GM21786 (cell line): ENCODE results near the gene SPCS3.
"Not testable (repeated sequence)": the region's sequence is repeated elsewhere in the genome, so short reads cannot be mapped to it uniquely, and the experiment has no call there.

Experiments used
- ATAC-seq: cut with Tn5 transposase; IDR thresholded peaks from one replicate; pipeline ENCODE4 v1.9.1; 2021; ENCODE audit not compliant: unreplicated experiment

The SPCS3 gene

GRCh38 chr4:176302283-176303275, 17.2 kb upstream of the SPCS3 start:
- ATAC-seq: no peak

GRCh38 chr4:176303938-176304337, 15.8 kb upstream of the SPCS3 start:
- no peak for ATAC-seq

DNA sequence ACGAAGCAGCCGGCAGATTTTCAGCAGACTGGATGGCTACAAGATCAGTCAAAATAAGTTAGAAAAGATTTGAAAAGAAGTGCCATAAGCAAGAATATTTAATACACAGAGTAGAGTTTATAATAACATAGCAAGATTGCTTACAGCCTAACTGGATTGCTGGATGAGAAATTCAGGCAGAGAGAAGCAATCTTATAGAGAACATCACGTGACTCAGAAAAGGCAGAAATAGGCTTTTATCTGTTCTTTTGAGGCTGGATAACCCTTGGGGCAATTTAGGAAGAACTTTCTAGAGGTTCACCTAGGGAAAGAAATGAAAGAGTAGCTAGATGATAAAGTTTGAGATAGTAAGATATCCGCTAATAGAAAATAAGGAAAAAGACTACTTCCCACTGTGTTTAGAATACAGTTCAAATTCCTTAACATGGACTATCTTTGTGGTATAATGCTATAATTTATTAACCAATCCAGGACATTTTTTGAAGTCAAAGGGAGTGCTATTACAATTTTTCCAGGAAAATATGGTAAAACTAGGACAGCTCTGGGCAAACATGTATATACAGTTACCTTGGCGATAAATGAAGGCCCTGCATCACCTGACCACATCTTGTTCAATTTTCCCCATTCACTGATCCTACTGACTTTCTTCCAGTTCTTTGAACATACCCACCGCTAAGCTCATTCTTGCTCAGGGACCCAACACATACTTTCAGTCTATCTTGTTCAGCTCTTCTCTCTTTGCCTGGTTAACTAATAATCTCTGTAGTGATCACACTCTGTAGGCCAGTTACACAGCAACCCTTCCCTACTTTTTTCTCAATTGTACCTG, 12.7 kb upstream of the SPCS3 start:
- ATAC-seq: no peak

- ATAC-seq: no peak
Measured at GRCh38 chr4:176307666-176307930, 12.2 kb upstream of the SPCS3 start.

DNA sequence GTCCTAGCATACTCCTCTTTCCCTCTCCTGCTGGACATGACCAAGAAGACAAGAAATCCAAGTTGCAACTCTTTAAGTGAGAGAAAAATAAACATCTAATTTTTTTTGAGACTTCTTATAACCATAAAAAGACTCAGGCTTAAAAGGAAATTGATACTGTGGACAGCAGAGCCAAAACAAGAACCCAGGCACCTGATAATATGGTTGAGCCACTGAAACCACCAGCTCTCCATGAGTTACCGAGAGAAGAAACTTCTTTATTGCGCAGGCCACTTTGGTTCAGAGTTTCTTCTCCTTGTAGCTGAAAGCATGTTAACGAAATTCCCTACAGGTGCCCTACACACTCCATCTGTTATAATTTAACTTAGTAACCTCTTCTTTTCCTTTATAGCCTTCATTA, 11.3 kb upstream of the SPCS3 start:
- peak; percentile 50 for ATAC-seq

DNA sequence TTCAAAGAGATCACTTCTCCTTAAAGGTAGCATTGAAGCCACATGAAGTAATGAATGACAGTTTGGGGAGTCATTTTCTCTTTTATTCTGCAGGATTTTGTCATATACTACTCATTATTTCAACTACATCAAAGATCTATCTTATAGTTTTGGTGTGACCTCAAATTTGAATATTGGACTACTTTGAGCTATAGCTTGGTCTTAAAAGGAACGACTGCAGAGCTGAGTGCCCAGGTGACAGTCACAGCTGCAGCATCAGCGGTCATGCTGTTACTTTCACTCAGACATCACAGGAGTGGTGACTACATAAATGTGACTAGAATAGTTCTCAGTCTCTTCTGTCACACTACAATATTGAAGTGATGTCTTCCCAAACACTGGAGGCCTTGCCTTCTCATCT, 10.7 kb upstream of the SPCS3 start:
- peak; percentile 98 for ATAC-seq

- ATAC-seq: no peak
Measured at GRCh38 chr4:176309772-176310171, 10.0 kb upstream of the SPCS3 start.

DNA sequence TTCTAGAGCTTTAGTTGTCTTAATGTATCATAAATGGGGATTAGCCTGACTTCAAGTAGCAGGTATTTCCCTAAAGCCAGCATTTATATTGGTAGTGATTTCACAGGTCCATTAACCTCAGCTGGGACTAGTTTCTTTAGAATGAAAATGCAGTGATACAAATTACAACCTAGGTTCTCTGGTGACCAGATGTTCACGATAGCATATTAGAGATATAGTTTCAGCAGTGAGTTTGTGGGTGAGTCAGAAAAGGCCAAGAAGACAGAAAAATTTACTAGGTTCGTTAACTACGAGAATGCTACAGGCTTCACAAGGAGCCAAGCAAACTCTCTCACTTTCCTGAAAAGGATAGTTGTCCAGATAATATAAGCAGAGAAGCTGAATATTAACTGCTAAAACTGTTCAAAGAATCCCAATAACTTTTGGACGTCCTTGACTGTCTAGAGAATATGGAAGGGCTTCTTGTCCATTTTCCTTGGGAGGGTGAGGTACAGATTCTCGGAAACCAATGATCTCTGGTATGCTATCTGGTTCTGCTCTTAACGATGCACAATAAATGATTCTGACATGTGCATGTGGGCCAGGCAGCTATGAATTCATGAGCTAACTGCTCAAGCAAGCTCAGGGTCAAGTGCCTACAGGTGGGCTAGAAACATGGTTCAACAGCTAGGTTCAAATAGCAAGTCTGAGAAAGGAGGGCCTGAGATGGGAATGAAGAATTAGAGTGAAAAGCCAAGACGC, 6.0 kb upstream of the SPCS3 start:
- no peak for ATAC-seq

- ATAC-seq: no peak
Measured at GRCh38 chr4:176319151-176319703, 539 bp upstream of the SPCS3 start.

DNA sequence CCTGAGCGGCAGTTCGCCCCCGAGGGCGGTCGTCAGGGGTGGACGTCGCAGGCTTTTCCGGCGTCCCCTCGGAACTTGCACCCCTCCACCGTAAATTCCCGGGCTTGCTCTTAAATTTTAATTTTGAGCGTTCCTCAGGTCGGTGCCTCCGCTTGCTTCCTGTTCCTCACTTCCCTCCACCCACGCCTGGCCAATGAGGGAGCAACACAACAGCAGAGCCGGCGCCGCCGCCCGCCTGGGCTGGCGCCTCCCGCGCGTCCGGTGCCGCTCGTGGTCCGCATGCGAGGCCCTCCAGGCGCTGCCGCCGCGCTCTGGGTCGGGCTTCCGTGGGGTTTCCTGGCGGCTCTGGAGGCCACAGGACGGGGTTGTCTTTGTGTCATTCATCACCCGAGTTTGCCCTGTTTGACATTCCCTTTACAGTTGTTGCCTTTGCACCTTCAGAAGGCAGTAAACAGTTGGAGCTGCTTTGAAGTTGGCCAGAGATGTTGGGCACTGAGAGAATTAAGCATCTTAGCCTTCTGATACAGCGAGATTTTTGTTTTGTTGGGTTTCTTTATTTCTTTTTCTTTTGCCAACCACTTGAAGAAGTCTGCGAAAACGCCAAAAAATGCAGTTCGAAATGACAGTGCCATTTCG, 692 bp downstream of the SPCS3 start:
- peak; percentile 76 for ATAC-seq

- no peak for ATAC-seq
Measured at GRCh38 chr4:176320976-176321361, 1.2 kb downstream of the SPCS3 start.

- no peak for ATAC-seq
Measured at GRCh38 chr4:176321589-176321988, 1.8 kb downstream of the SPCS3 start.

DNA sequence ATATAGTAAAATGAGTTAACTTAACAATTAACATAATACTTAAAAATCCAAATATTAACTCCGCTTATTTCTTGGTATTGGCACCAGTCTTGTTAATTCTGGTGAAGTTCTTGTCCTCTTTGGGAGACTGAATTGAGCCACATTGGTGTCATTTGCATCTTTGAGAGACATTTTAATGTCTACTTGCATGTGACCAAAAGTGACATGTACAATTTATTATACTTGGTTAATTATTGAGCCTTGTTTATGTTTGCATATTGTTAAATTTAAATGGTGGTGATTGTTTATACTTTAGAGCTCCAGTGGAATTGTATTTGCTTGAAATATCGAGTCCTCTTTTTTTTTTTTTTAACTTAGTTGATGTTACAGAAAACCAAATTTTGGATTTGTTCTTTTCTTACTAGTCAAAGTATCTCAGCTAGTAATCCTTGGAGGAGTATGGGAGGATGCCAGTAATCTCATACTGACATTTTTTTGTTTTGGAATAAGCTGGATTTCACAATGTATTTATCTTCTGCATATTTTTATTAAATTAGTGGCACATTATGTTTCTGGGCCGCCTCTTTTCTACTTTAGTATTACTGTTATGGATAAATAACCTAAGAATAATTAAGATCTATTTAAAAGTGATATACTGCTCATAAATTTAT, 3.9 kb downstream of the SPCS3 start:
- no peak for ATAC-seq

DNA sequence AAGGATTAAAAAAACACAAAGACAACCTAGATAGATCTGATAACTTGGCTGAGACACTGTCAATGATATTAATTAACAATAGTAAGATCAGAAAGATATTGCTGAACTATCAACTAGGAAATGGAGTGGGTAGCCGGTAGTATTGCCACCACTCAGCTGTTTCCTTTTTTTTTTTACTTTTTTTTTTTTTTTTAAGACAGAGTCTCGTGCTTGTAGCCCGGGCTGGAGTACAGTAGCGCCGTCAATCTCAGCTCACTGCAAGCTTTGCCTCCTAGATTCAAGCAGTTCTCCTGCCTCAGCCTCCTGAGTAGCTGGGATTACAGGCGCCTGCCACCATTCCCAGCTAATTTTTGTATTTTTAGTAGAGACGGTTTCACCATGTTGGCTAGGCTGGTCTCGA, 5.1 kb downstream of the SPCS3 start:
- not testable (repeated sequence) for ATAC-seq

- ATAC-seq: no peak
Measured at GRCh38 chr4:176333076-176333475, 13.3 kb downstream of the SPCS3 start.

GRCh38 chr4:176334066-176334465, 14.3 kb downstream of the SPCS3 start:
- ATAC-seq: no peak

GRCh38 chr4:176335421-176335820, 15.7 kb downstream of the SPCS3 start:
- no peak for ATAC-seq

GRCh38 chr4:176339936-176340761, 20.4 kb downstream of the SPCS3 start:
- ATAC-seq: no peak
